Midbrain (tissue), 1 donor: ENCODE measurements around the gene TTC23.

Experiments used
- DNase-seq: peaks from one replicate; lab custom pipeline; 2025; lab: John Stamatoyannopoulos, UW

The TTC23 gene

DNA sequence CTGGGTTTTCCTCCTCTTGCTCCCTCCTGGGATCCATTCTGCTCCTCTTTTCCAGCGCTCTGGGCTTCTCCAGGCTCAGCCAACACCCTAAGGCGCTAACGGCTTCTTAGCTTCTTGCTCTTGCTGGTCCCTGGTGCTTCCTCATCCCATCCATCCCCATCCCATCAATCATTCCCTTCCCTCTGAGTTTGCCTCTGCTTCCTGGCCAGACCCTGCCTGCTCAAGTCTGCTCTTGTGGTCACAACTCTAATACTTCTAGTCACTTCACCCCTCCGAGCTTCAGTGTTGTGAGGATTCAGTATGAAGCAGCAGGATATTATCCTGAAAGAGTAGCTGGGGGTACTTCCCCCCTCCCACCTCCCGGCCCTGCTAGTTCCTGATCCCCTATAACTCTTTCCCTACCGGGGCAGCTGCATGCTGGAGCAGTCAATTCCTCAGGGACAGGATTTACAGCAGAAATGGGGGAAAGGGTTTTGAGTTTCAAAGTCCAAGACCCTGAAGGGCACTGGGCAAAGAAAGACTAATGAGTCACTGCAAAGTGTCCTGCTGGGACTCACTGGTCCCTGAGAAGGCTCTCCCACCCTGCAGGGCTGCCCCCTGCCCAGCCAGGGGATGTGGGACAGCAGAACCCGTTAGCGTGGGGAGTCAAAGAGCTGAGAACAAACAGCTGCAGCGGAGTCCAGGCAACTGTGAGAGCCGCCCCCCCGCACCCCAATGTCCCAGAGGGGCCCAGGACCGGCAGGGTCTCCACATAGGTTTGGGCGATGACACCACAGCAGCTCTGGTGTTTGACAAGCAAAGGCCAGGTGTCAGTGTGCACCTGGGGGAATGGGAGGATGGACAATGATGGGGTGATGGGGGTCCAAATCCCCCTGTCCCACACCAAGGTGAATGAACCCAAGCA is 146.8 kb downstream of the TTC23 start:
- DNase-seq: no peak

GRCh38 chr15:99101501-99101900 is 147.9 kb downstream of the TTC23 start:
- DNase-seq: no peak

DNA sequence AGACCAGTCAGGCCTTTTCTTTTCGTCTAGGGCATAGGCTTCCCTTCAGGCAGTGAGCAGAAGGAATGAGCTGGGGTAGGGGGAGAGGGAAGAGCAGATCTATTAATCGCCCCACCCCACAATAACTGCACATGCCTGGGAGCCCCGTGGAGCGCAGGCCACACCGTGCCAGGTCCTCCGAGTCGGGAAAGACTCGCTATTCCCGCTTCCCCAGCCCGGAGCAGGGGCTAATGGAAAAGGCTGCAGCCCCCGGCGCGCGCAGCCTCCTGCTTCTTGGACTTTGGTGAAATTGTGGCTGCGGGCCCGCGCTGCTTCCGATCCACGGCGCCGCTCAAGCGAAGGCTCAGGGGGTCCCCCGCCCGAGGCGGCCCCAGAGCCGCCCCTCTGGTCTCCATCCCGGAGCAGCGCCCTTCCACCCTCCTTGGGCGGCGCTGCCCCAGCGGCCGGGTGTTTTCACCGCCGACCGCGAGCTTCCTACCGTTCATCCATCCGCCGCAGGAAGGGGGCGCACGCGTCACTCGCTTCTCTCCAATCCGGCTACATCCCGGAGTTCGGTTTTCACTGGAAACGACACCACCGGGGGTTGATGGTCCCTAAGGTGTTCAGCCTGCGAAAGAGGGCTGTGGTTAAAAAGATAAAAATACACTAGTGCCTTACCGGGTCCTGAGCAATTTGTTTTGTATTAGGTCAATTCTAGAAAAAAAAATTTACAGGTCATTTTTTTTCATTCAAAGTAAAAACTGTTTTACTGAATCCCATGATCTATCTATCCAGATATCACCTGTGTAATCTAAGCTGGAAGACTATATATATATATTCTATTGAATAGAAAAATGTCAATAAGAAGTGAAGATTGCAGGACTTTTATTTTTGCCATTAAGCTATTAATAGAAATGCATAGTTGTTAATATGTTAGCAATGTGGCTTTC is 148.9 kb downstream of the TTC23 start:
- DNase-seq: peak; percentile 82

DNA sequence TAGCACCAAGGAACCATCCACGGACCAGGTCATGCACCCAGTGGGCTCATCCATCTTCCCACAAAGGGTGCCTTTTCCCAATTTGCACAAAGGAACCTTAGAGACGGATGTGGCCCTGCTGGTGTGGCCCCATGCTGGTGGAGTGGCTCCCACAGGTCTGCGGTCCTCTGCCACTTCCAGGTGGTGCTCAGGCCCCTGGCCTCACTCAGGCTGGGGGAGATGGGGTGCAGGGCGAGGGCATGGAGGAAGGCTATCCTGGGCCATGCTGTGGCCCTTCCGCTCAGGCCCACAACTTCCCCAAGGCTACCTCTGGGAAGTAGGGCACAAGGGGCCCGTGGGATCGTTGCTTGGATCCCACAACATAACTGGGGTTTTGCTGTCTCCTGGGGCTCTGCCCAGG is 149.7 kb downstream of the TTC23 start:
- DNase-seq: no peak

- DNase-seq: no peak
Measured at GRCh38 chr15:99098991-99099390, 150.4 kb downstream of the TTC23 start.

DNA sequence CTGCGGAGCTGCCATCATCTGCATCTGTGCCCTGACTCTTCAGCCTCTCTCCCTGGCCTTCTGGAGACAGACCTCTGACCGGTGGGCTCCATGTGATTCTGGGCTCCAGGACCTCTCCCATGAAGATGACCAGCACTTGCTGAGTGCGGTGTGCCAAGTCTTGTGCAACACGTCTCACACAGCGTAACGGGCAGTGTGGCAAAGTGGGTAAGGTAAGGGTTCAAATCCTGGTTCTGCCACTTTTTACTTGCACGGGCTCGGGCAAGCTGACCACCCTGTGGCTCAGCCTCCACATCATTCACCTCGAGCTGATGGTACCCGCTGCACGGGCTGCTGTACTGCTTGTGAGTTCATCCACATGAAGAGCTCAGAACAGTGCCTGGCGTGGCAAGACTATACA is 151.0 kb downstream of the TTC23 start:
- no peak for DNase-seq

DNA sequence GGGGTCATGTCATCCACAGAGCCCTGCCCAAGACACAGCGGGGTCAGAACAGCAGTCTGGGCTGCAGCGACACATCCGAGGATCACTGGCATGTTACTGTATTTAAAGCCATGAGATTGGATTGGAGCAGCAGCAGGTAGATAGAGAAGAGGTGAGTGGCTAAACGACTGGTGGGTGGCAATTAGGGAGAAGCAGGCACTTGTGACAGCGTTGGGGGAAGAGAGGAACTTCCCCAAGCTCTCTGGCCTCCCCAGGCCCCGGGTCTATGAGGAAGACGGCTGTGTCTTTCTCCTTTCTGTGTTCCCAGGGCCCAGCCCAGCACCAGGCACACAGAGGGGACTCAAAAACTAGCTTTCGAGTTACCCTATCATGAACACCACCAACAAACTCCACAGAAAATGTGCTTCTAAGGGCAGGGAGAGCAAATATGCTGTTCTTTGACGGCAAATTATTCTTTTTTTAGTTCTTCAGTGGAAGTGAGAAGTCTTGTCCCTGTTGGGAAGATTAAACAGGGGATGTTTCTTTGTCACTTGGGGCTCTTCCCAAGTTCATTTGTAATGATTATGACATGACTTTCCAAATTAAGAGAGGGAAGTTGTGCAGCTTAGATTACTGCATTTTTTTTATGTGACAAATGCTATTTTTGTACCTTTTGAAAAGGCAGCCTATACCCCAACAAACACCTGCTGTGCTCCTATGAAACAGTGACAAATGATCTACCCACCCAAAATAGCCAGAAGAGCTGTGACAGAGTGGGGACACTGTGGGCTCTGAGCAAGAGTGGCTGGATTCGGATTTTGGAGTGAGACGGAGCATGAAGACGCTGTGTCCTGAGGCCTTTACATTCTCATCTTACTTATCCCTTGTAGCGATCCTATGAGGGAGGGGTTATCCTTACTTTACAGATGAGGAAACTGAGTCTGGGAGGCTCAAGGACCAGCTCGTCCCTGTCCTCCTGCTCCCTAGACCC is 151.7 kb downstream of the TTC23 start:
- DNase-seq: no peak

GRCh38 chr15:99096894-99097426 is 152.4 kb downstream of the TTC23 start:
- DNase-seq: no peak

GRCh38 chr15:99096173-99096893 is 153.0 kb downstream of the TTC23 start:
- DNase-seq: no peak

- DNase-seq: no peak
Measured at GRCh38 chr15:99095626-99096025, 153.8 kb downstream of the TTC23 start.

- DNase-seq: no peak
Measured at GRCh38 chr15:99092554-99093172, 156.7 kb downstream of the TTC23 start.

DNA sequence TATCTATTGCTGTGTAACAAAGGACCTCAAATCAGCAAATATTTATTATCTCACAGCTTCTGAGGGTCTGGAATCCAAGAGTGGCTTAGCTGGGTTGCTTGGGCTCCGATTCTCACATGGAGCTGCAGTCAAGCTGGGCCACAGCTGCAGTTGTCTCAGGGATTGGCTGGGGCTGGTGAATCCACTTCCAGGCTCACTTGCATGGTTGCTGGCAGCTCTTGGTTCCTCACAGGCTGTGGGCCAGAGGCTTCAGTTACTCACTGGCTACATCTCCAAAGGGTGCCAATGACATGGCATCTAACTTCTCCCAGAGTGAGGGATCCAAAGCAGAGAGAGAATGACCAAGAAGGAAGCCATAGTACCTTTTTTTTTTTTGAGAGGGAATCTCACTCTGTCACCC is 158.4 kb downstream of the TTC23 start:
- DNase-seq: no peak

DNA sequence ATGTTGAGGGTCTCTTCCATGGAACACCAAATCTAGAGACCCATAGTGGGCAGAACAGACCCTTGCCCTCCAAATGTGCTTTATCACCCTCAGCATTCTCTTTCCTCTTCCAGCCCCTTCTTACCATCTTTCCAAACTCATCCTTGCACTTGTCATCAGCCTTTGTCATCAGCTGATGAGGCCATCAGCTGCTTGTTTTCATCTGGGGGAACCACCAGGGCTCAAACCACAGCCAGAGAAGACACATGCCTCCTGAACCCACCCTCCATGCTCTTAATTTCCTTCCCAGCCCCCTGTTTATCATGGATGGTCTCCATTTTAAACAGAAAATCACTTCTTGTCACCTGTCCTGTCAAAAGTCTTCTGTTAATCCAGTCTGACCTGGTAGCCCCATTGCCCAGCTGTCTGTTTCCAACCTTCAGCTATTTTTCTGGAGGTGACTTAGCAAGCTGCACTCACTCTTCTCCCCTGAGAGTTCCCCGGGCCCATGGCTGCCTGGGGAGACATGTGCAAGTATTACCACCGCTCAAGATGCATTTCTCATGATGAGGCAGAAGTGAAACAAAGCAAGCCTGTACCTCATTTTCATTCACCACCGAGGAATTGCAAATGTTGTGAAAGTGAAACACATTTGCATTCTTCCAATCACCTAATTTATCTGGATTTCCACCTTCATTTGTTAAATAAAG is 159.2 kb downstream of the TTC23 start:
- no peak for DNase-seq

GRCh38 chr15:99087405-99087943 is 161.9 kb downstream of the TTC23 start:
- DNase-seq: no peak

- no peak for DNase-seq
Measured at GRCh38 chr15:99086327-99086667, 163.1 kb downstream of the TTC23 start.
